ENCODE results near the gene MAL.

DNA sequence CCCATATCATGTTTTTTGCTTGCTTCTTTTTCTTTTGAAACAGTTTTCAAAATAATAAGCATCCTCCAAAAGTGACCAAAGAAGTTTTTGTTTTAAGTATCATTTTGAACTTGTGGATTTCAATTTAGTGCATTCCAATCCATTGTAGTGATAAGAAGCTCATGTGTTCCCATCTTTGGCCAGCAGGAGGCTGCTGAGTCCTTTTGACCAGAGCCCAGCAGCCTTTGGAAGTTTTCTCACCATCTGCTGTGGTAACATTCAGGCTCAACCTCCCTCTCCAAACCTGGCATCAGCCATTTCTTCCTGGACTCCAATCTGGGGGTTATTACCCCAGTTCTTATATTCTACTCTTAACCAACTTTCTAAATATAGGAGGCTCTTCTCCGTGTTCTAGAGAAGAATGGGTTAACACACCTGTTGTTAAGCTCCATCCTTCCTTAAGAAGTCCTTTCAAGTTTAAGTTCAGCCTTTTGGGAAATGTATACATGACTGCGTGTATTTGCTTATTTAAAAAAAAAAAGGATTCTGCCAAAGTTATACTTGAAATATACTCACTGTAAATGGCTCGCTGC is 39.0 kb upstream of the MAL start:
- TF ChIP-seq EP300 (conservative IDR thresholded peaks at IDR 0.05; ENCODE audit: poor library complexity, severe bottlenecking), result no peak
- TF ChIP-seq, protein P1, sequence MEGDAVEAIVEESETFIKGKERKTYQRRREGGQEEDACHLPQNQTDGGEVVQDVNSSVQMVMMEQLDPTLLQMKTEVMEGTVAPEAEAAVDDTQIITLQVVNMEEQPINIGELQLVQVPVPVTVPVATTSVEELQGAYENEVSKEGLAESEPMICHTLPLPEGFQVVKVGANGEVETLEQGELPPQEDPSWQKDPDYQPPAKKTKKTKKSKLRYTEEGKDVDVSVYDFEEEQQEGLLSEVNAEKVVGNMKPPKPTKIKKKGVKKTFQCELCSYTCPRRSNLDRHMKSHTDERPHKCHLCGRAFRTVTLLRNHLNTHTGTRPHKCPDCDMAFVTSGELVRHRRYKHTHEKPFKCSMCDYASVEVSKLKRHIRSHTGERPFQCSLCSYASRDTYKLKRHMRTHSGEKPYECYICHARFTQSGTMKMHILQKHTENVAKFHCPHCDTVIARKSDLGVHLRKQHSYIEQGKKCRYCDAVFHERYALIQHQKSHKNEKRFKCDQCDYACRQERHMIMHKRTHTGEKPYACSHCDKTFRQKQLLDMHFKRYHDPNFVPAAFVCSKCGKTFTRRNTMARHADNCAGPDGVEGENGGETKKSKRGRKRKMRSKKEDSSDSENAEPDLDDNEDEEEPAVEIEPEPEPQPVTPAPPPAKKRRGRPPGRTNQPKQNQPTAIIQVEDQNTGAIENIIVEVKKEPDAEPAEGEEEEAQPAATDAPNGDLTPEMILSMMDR (IDR thresholded peaks at IDR 0.05; ENCODE audit: poor library complexity, severe bottlenecking), result no peak
- TF ChIP-seq SMC3 (conservative IDR thresholded peaks at IDR 0.05; ENCODE audit: poor library complexity), result no peak
- TF ChIP-seq EZH2 (IDR thresholded peaks at IDR 0.05; ENCODE audit: borderline replicate concordance, insufficient read depth, low read length, poor library complexity, severe bottlenecking), result no peak
- TF ChIP-seq, protein P2, sequence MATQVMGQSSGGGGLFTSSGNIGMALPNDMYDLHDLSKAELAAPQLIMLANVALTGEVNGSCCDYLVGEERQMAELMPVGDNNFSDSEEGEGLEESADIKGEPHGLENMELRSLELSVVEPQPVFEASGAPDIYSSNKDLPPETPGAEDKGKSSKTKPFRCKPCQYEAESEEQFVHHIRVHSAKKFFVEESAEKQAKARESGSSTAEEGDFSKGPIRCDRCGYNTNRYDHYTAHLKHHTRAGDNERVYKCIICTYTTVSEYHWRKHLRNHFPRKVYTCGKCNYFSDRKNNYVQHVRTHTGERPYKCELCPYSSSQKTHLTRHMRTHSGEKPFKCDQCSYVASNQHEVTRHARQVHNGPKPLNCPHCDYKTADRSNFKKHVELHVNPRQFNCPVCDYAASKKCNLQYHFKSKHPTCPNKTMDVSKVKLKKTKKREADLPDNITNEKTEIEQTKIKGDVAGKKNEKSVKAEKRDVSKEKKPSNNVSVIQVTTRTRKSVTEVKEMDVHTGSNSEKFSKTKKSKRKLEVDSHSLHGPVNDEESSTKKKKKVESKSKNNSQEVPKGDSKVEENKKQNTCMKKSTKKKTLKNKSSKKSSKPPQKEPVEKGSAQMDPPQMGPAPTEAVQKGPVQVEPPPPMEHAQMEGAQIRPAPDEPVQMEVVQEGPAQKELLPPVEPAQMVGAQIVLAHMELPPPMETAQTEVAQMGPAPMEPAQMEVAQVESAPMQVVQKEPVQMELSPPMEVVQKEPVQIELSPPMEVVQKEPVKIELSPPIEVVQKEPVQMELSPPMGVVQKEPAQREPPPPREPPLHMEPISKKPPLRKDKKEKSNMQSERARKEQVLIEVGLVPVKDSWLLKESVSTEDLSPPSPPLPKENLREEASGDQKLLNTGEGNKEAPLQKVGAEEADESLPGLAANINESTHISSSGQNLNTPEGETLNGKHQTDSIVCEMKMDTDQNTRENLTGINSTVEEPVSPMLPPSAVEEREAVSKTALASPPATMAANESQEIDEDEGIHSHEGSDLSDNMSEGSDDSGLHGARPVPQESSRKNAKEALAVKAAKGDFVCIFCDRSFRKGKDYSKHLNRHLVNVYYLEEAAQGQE (IDR thresholded peaks at IDR 0.05; ENCODE audit: borderline replicate concordance), result no peak
- TF ChIP-seq POLR2AphosphoS5 (IDR thresholded peaks at IDR 0.05), result no peak
- no peak for TF ChIP-seq MXI1 (conservative IDR thresholded peaks at IDR 0.05; ENCODE audit: poor library complexity, severe bottlenecking)

Data from neural cell (in vitro differentiated cells).